Mesenchymal stem cell (in vitro differentiated cells and primary cell): ENCODE measurements around the gene GALNT13.
A peak's percentile ranks its signal among the peaks of the same experiment; 100 is the strongest.

Source experiments
- DNase-seq: peaks from one replicate; pipeline ENCODE4 v3.0.0-alpha.2; 2013
- H2AFZ ChIP-seq: one replicate; pipeline ENCODE4 v1.6.1; 2013; ENCODE audit warnings: low read depth, mild to moderate bottlenecking, control low read depth, inconsistent platforms, low read length, moderate library complexity
- H2AK5ac ChIP-seq: 2 replicates; pipeline ENCODE4 v1.6.1; 2013; ENCODE audit warnings: low read length, moderate library complexity, mild to moderate bottlenecking, inconsistent platforms; ENCODE audit not compliant: severe bottlenecking
- H2BK120ac ChIP-seq: one replicate; pipeline ENCODE4 v1.6.1; 2013; ENCODE audit warnings: low read depth, mild to moderate bottlenecking, inconsistent platforms, low read length, moderate library complexity
- H2BK12ac ChIP-seq, 2 experiments: one replicate each; pipeline ENCODE4 v1.6.1; 2013; ENCODE audit warnings: inconsistent platforms in 2 of 2, low read length in 2 of 2, mild to moderate bottlenecking in 2 of 2, moderate library complexity in 2 of 2, control low read depth in 1 of 2
- H2BK15ac ChIP-seq: one replicate; pipeline ENCODE4 v1.6.1; 2013; ENCODE audit warnings: mild to moderate bottlenecking, low read depth, inconsistent platforms; ENCODE audit not compliant: poor library complexity, severe bottlenecking
- H2BK5ac ChIP-seq: 2 replicates; pipeline ENCODE4 v1.6.1; 2013; ENCODE audit warnings: low read depth, mild to moderate bottlenecking, low read length, control low read depth, inconsistent platforms; ENCODE audit not compliant: poor library complexity, severe bottlenecking
- H3K14ac ChIP-seq, 2 experiments: one replicate each; pipeline ENCODE4 v1.6.1; 2013; ENCODE audit warnings: inconsistent platforms in 2 of 2, low read length in 2 of 2, control low read depth in 1 of 2, mild to moderate bottlenecking in 1 of 2, moderate library complexity in 1 of 2
- H3K18ac ChIP-seq, 2 experiments: one replicate each; pipeline ENCODE4 v1.6.1; 2013; ENCODE audit warnings: inconsistent platforms in 2 of 2, low read length in 2 of 2, control low read depth in 1 of 2, low read depth in 1 of 2, mild to moderate bottlenecking in 1 of 2
- H3K23ac ChIP-seq, 2 experiments: one replicate each; pipeline ENCODE4 v1.6.1; 2013; ENCODE audit warnings: inconsistent platforms in 2 of 2, low read length in 2 of 2, mild to moderate bottlenecking in 2 of 2, moderate library complexity in 2 of 2, control low read depth in 1 of 2
- H3K27ac ChIP-seq: 2 replicates; pipeline ENCODE4 v1.5.1; 2013; ENCODE audit warnings: mild to moderate bottlenecking, moderate library complexity, low read length, control low read depth, inconsistent platforms; ENCODE audit not compliant: poor library complexity, severe bottlenecking
- H3K27me3 ChIP-seq, 2 experiments: 2 replicates each; pipeline versions ENCODE4 v1.6.1 to v1.7.0; 2013; ENCODE audit warnings: low read length in 2 of 2, mild to moderate bottlenecking in 2 of 2, moderate library complexity in 2 of 2, control low read depth in 1 of 2, inconsistent platforms in 1 of 2; ENCODE audit not compliant: control insufficient read depth in 1 of 2, insufficient read depth in 1 of 2
- H3K36me3 ChIP-seq, 2 experiments: 2 replicates each; pipeline versions ENCODE4 v1.6.1 to v1.7.0; 2013; ENCODE audit warnings: low read length in 2 of 2, control low read depth in 1 of 2, inconsistent platforms in 1 of 2, low read depth in 1 of 2, mild to moderate bottlenecking in 1 of 2; ENCODE audit not compliant: insufficient read depth in 2 of 2, control insufficient read depth in 1 of 2
- H3K4ac ChIP-seq, 2 experiments: one replicate each; pipeline ENCODE4 v1.6.1; 2013; ENCODE audit warnings: inconsistent platforms in 2 of 2, low read length in 2 of 2, mild to moderate bottlenecking in 2 of 2, moderate library complexity in 2 of 2, control low read depth in 1 of 2, low read depth in 1 of 2
- H3K4me1 ChIP-seq: 2 replicates; pipeline ENCODE4 v1.6.1; 2013; ENCODE audit warnings: low read depth, low read length, control low read depth; ENCODE audit not compliant: control insufficient read depth, insufficient read depth
- H3K4me2 ChIP-seq: 2 replicates; pipeline ENCODE4 v1.6.1; 2013; ENCODE audit warnings: low read length, mild to moderate bottlenecking, inconsistent platforms; ENCODE audit not compliant: poor library complexity, severe bottlenecking
- H3K4me3 ChIP-seq, 2 experiments: 2 replicates each; pipeline versions ENCODE4 v1.5.1 to v1.7.0; 2013; ENCODE audit warnings: low read length in 2 of 2, mild to moderate bottlenecking in 2 of 2, control low read depth in 1 of 2, low read depth in 1 of 2; ENCODE audit not compliant: insufficient read depth in 1 of 2
- H3K79me1 ChIP-seq: replicated peaks from 2 replicates; pipeline ENCODE4 v1.6.1; 2013; ENCODE audit warnings: mild to moderate bottlenecking, control low read depth, low read length, inconsistent platforms; ENCODE audit not compliant: poor library complexity, severe bottlenecking
- H3K9ac ChIP-seq: 2 replicates; pipeline ENCODE4 v1.7.0; 2013; ENCODE audit warnings: mild to moderate bottlenecking, low read length, moderate library complexity
- H3K9me3 ChIP-seq: 2 replicates; pipeline ENCODE4 v1.7.0; 2013; ENCODE audit warnings: mild to moderate bottlenecking, low read length; ENCODE audit not compliant: control insufficient read depth
- H4K8ac ChIP-seq: one replicate; pipeline ENCODE4 v1.6.1; 2013; ENCODE audit warnings: inconsistent platforms, mild to moderate bottlenecking, low read length, moderate library complexity
- H4K91ac ChIP-seq: one replicate; pipeline ENCODE4 v1.6.1; 2013; ENCODE audit warnings: mild to moderate bottlenecking, low read length, inconsistent platforms
- WGBS: methylation state at CpG from one replicate; pipeline ENCODE4 v1.1.7; 2013; ENCODE audit warnings: mixed read lengths; 5-methylcytosine and 5-hydroxymethylcytosine counted together

The GALNT13 gene

DNA sequence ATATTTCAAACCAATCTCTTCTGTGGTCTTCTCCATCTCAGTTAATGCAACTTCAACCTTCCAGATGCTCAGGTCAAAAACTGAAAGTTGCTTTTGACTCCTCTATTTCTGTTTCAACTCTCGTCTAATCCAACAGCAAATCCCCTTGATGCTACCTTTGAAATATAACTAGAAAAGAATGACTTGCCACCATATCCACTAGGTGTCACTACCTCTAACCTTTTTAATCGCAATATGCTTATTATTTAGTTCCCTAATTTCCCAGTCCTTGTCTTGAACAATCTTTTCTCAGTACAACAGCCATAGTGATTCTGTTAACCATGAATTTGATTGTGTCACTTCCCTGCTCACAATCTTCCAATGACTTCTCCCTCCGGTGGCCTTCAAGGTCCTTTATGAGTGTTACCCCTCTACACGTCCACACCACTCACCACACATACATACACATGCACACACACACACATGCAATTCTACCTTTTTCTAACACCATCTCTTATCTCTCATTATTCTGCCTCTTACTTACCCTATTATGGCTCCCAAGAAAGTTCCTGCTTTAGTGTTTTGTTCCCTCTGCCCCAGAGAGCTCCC is 581.3 kb downstream of the GALNT13 start:
- Histone ChIP-seq H3K27ac (no peak overlapping the region), H3K14ac (no peak overlapping the region), H3K79me1 (no peaks in the 10 kb centered on the region), H2AFZ (no peak overlapping the region), H3K23ac (no peak overlapping the region), H2AK5ac (no peak overlapping the region), H3K4ac (no peak overlapping the region), H2BK12ac (no peak overlapping the region), H3K9ac (no peak overlapping the region), H3K4me1 (no peaks in the 10 kb centered on the region), H3K27me3 (no peaks in the 10 kb centered on the region), H2BK120ac (no peak overlapping the region), H3K18ac (no peak overlapping the region), H4K8ac (no peak overlapping the region), H2BK15ac (no peak overlapping the region), H3K4me2 (no peak overlapping the region), H3K36me3 (no peaks in the 10 kb centered on the region), H3K4me3 (no peak overlapping the region), H2BK5ac (no peak overlapping the region), H3K9me3 (no peaks in the 10 kb centered on the region), H4K91ac (no peak overlapping the region)
- DNase-seq = no peak
- 68% methylated on average over 4 of the region's 4 CpGs for WGBS

DNA sequence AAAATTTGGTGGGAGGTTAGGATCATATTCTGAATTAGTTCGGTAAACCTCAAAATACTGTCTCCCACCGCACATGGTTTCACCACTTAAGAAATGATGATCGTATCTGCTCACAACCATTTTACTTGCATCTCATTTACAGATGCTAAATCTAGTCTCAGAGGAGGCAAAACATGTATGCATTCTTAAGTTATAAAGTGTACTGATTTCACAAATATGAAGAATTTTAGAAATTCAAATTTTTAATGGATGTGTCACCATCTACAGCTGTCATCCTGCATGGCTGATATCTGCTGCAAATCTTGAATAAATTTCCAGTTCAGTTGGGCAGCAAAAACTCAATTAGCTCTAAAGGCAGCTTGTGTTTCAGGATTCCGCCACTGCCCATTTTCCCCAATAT is 583.4 kb downstream of the GALNT13 start:
- Histone ChIP-seq H3K36me3 (no peaks in the 10 kb centered on the region), H3K27me3 (no peaks in the 10 kb centered on the region), H3K4me3 (peak overlapping the region in 1 of 2 experiments; percentile 73), H3K18ac (no peak overlapping the region), H3K27ac (no peak overlapping the region), H2AFZ (no peak overlapping the region), H3K4me2 (no peak overlapping the region), H3K9ac (peak overlapping the region; percentile 82), H2BK15ac (no peak overlapping the region), H3K14ac (no peak overlapping the region), H3K79me1 (no peaks in the 10 kb centered on the region), H3K23ac (no peak overlapping the region), H3K4ac (no peak overlapping the region), H4K91ac (no peak overlapping the region), H2BK5ac (no peak overlapping the region), H2BK120ac (no peak overlapping the region), H3K9me3 (no peaks in the 10 kb centered on the region), H3K4me1 (no peaks in the 10 kb centered on the region), H4K8ac (no peak overlapping the region), H2BK12ac (no peak overlapping the region), H2AK5ac (no peak overlapping the region)
- DNase-seq = no peak
- 100% methylated on average over 1 of the region's 4 CpGs for WGBS

DNA sequence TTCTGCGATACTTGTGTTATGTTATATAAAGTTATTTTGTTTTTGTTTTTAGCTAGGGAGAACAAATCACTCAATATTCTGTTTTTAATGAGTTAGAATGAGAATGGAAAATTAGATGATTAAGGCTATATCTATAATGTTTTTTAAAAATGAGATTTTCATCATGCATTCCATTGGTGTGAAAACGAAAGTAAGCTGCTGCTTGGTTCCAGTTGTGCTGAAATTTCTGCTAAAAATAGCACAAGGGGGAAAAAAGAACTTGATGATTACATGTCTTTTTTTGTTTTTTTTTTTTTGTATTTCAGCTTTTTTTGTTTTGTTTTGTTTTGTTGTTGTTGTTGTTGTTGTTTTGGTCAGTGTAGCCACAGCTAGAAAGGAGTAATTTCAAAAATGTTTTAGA is 584.1 kb downstream of the GALNT13 start:
- Histone ChIP-seq H3K27ac (no peak overlapping the region), H2BK15ac (no peak overlapping the region), H2AK5ac (no peak overlapping the region), H3K4me2 (no peak overlapping the region), H3K36me3 (no peaks in the 10 kb centered on the region), H2BK12ac (no peak overlapping the region), H3K4ac (no peak overlapping the region), H4K91ac (no peak overlapping the region), H3K9me3 (no peaks in the 10 kb centered on the region), H3K14ac (no peak overlapping the region), H2BK120ac (no peak overlapping the region), H3K27me3 (no peaks in the 10 kb centered on the region), H3K4me1 (no peaks in the 10 kb centered on the region), H2BK5ac (no peak overlapping the region), H3K23ac (no peak overlapping the region), H2AFZ (no peak overlapping the region), H3K4me3 (peak overlapping the region in 1 of 2 experiments; percentile 73), H4K8ac (no peak overlapping the region), H3K18ac (no peak overlapping the region), H3K9ac (peak overlapping the region; percentile 82), H3K79me1 (no peaks in the 10 kb centered on the region)
- DNase-seq = peak; percentile 1
- 76% methylated on average over 2 of the region's 2 CpGs for WGBS

DNA sequence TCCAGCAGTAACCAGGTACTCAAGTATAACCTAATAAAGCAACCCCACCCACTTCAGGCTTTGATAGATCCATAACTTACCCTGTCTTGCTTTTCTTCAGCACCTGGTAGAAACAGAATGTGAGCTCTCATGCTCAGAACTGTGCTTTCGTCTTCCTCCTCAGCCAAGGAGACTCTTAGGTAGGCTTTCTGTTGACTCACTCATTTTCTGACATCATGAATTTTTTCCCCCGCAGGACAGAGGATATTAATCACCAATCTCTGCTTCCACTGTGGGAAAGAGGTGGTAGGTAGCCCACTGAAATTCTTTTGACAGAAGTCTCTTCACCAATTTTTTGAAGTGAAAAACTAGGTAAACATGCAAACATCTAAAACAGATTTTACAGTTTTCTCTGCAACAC is 585.6 kb downstream of the GALNT13 start:
- no peaks in the 10 kb centered on the region for H3K4me1 ChIP-seq
- no peak overlapping the region for H3K9ac ChIP-seq
- no peak overlapping the region for H3K23ac ChIP-seq
- H3K79me1 ChIP-seq = no peaks in the 10 kb centered on the region
- no peak overlapping the region for H3K4me2 ChIP-seq
- 36% methylated on average over 1 of the region's 2 CpGs for WGBS
- no peak overlapping the region for H2AFZ ChIP-seq
- H2BK12ac ChIP-seq = no peak overlapping the region
- H3K27ac ChIP-seq = no peak overlapping the region
- H3K9me3 ChIP-seq = no peaks in the 10 kb centered on the region
- H3K27me3 ChIP-seq = no peaks in the 10 kb centered on the region
- no peak overlapping the region for H3K14ac ChIP-seq
- H3K4me3 ChIP-seq = no peak overlapping the region
- H2AK5ac ChIP-seq = no peak overlapping the region
- H3K36me3 ChIP-seq = no peaks in the 10 kb centered on the region
- no peak overlapping the region for H4K8ac ChIP-seq
- no peak overlapping the region for H3K18ac ChIP-seq
- H4K91ac ChIP-seq = no peak overlapping the region
- H2BK5ac ChIP-seq = no peak overlapping the region
- no peak overlapping the region for H2BK120ac ChIP-seq
- no peak overlapping the region for H2BK15ac ChIP-seq
- no peak for DNase-seq
- no peak overlapping the region for H3K4ac ChIP-seq
